H1 (cell line): ENCODE data around the gene ERC1.

Experiments
- KDM1A ChIP-seq: fragments of 200-600, 300-600 bp; sonication (generic); IDR thresholded peaks from 2 replicates; pipeline ENCODE4 v1.7.1; 2016; ENCODE audit warnings: mild to moderate bottlenecking, low read length, borderline replicate concordance
- SUZ12 ChIP-seq: fragments of 200-600 bp; sonication (generic); IDR thresholded peaks from 2 replicates; pipeline ENCODE4 v1.6.1; 2012; ENCODE audit warnings: mild to moderate bottlenecking, inconsistent platforms, low read length, moderate library complexity, mixed read lengths
- TF ChIP-seq, protein P1 (sequence below): IDR thresholded peaks from 2 replicates; pipeline ENCODE4 v1.6.1; 2011; ENCODE audit warnings: low read depth, mild to moderate bottlenecking, low read length; ENCODE audit not compliant: insufficient read depth
- TF ChIP-seq, protein P2 (sequence below): IDR thresholded peaks from 2 replicates; pipeline ENCODE4 v1.6.1; 2011; ENCODE audit warnings: low read length, improper control_type of control experiment
- TF ChIP-seq, protein P3 (sequence below), 3 experiments: IDR thresholded peaks; 1 replicate in 2 of 3; 2 replicates in 1 of 3; pipeline versions ENCODE4 v1.5.1 to v1.6.1; 2011; ENCODE audit warnings: low read length in 3 of 3, mild to moderate bottlenecking in 3 of 3, inconsistent platforms in 2 of 3, low read depth in 1 of 3, moderate library complexity in 1 of 3; ENCODE audit not compliant: insufficient read depth in 1 of 3; ENCODE audit errors: control extremely low read depth in 1 of 3

DNA sequence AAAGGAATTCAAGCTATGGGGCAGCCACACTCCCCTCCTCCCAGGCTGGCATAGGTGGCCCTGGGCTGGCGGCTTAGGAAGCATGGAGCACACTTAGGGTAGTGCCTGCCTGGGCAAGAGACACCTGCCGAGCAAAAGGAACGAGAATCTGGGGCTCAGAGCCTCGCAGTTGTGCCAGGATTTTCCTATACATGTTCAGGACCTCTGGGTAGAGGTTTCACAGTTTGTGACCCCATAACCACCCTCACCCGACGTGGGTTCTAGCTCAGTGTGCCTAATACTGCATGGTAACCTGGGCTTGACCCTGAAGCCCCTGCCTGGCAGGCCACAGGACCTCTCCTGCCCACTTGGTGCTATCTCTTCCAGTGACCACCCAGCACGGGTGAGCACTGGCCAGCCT lies 503.8 kb downstream of the ERC1 start:
- TF ChIP-seq, protein P1, sequence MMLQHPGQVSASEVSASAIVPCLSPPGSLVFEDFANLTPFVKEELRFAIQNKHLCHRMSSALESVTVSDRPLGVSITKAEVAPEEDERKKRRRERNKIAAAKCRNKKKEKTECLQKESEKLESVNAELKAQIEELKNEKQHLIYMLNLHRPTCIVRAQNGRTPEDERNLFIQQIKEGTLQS: no peak
- TF ChIP-seq, protein P2, sequence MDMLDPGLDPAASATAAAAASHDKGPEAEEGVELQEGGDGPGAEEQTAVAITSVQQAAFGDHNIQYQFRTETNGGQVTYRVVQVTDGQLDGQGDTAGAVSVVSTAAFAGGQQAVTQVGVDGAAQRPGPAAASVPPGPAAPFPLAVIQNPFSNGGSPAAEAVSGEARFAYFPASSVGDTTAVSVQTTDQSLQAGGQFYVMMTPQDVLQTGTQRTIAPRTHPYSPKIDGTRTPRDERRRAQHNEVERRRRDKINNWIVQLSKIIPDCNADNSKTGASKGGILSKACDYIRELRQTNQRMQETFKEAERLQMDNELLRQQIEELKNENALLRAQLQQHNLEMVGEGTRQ: no peak
- TF ChIP-seq, protein P3, sequence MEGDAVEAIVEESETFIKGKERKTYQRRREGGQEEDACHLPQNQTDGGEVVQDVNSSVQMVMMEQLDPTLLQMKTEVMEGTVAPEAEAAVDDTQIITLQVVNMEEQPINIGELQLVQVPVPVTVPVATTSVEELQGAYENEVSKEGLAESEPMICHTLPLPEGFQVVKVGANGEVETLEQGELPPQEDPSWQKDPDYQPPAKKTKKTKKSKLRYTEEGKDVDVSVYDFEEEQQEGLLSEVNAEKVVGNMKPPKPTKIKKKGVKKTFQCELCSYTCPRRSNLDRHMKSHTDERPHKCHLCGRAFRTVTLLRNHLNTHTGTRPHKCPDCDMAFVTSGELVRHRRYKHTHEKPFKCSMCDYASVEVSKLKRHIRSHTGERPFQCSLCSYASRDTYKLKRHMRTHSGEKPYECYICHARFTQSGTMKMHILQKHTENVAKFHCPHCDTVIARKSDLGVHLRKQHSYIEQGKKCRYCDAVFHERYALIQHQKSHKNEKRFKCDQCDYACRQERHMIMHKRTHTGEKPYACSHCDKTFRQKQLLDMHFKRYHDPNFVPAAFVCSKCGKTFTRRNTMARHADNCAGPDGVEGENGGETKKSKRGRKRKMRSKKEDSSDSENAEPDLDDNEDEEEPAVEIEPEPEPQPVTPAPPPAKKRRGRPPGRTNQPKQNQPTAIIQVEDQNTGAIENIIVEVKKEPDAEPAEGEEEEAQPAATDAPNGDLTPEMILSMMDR (IDR thresholded peaks at IDR 0.05; ENCODE audit: control extremely low read depth in 1 of 3, insufficient read depth in 1 of 3, low read depth in 1 of 3, low read length in 3 of 3): no peak
- TF ChIP-seq SUZ12 (no peak), KDM1A (no peak)
